Left ventricle myocardium superior (tissue), 1 donor: ENCODE data around the gene PDIK1L. TPM values are rescaled to one million over a fixed set of nuclear protein-coding genes. Genes with fewer than 3 reads are reported as not detected.
A peak's percentile ranks its signal among the peaks of the same experiment; 100 is the strongest.

ENCODE experiments used
- ATAC-seq: fragments of 200-7000 bp; cut with Tn5 transposase; one replicate; pipeline ENCODE4 v1.9.1; 2020; ENCODE audit warnings: mild to moderate bottlenecking, moderate library complexity
- DNase-seq: peaks from one replicate; pipeline ENCODE4 v3.0.0-alpha.2; 2020
- intact Hi-C: fragments of 100-400 bp; cut with micrococcal nuclease; formaldehyde crosslinking; loops from one replicate; pipeline ENCODE4 v1.11.0; 2022
- total RNA-seq: library from RNA; stranded (reverse); fragmentation: NEBNext Ultra II Directional; extraction: Animal tissue kit (Norgen Biotek cat#: 25700); gene quantifications from one replicate; pipeline ENCODE4 v1.2.1, GENCODE V29; 2021
- donor health status: DM: no; HTN: yes; CAD: no; lungs with severe emphysema.

The PDIK1L gene
- total RNA-seq, 1 donor from 2014 or later: 7.0 TPM

DNA sequence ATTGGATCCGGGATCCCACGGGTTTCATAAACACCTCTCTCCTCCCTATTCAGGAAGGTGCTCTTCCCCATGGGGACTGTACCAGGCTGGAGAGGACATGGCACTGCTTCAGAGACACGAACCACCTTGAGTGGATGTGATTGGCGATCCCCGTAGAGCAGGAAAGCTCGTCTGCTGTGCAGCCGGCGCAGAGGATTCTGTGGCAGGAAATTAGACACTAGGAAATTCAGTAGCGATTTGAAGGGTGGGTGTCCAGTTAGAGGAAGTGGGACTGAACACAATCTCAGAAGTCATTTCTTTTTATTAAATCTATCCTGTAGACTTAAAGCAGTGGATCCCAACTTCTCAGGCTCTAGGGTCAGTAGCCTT is 767 bp downstream of the PDIK1L start:
- peak; percentile 8 for ATAC-seq
- DNase-seq: no peak
- intact Hi-C loops: no loop called here

DNA sequence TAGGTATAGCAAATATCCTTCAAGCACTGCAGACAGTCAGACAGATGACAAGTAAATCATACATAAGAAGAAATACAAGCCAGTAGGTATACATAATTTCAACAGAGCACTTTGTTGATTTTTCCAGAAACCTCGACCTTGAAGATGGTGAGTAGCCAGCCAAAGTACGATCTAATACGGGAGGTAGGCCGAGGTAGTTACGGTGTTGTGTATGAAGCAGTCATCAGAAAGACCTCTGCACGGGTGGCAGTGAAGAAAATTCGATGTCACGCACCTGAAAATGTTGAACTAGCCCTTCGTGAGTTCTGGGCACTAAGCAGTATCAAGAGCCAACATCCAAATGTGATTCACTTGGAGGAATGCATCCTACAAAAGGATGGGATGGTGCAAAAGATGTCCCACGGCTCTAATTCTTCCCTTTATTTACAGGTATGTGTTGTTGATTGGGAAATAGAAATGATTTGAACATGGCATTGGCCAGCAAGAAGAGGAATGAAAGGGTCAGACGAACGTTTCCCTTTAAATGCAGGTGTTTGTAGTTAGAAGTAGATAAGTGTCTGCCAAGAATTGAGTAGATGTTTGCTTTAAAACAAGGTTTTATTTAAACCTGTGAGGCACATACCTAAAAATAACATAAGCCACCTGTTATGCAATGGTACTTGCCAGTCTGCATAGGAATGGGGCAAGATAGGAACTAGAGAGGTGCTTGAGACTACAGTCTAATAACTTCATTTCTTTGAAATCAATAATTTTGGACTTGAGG is 2.7 kb downstream of the PDIK1L start:
- no peak for DNase-seq
- peak; percentile 5 for ATAC-seq
- intact Hi-C loops: no loop called here

DNA sequence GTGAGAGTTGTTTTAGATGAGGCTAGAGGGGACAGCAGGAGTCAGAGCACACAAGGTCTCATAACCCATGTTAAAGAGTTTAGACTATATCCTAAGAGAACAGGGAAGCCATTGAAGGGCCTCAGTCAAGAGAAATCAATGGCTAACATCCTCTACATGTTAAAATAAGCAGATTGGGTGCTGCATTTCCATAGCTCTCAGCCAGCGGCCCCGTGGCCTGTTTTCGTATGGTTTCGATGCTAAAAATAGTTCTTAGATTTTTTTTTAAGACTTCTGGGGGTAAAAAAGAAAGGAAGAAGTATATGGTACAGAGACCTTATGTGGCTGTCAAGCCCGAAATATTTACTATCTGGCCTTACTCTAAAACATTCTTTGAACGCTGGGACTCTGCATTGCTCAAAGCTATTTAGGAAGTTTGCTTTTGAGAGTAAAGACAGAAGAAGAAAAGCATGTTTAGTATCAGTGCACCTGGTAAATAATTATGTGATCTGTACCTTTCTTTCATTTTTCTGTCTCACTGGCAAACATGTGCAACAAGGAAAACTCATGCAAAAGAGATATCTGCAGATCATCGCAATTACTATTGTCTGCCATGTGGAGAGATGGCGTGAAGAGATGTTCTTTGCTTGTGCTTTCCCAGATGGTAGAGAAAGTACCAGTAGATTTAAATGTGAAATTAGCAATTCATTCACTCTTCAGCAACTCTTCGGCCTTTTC is 8.4 kb downstream of the PDIK1L start:
- intact Hi-C loops: no loop called here
- no peak for DNase-seq

DNA sequence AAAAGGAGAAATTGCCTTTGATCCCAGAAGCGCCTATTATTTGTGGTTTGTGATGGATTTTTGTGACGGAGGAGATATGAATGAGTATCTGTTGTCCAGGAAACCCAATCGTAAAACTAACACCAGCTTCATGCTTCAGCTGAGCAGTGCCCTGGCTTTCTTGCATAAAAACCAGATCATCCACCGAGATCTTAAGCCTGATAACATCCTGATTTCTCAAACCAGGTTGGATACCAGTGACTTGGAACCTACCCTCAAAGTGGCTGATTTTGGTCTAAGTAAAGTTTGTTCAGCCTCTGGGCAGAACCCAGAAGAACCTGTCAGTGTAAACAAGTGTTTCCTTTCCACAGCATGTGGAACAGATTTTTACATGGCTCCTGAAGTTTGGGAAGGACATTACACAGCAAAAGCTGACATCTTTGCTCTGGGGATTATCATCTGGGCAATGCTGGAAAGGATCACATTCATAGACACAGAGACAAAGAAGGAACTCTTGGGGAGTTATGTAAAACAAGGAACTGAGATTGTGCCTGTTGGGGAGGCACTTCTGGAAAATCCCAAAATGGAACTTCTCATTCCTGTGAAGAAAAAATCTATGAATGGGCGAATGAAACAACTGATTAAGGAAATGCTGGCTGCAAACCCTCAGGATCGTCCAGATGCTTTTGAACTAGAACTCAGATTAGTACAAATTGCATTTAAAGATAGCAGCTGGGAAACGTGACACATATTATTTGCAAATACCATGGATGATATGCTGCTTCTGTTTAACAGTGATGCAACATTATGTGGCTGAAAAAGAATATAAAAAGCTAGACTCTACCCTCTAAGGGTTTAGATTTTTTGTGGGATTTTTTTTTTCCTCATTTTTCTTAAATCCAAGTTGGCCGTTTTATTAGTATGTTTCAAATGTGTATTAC is 10.5 kb downstream of the PDIK1L start:
- DNase-seq (no peak), ATAC-seq (peak; percentile 39)
- intact Hi-C loops: no loop called here

More for the DNA sequence above, 8.4 kb downstream of the PDIK1L start:
- ATAC-seq: no peak

DNA sequence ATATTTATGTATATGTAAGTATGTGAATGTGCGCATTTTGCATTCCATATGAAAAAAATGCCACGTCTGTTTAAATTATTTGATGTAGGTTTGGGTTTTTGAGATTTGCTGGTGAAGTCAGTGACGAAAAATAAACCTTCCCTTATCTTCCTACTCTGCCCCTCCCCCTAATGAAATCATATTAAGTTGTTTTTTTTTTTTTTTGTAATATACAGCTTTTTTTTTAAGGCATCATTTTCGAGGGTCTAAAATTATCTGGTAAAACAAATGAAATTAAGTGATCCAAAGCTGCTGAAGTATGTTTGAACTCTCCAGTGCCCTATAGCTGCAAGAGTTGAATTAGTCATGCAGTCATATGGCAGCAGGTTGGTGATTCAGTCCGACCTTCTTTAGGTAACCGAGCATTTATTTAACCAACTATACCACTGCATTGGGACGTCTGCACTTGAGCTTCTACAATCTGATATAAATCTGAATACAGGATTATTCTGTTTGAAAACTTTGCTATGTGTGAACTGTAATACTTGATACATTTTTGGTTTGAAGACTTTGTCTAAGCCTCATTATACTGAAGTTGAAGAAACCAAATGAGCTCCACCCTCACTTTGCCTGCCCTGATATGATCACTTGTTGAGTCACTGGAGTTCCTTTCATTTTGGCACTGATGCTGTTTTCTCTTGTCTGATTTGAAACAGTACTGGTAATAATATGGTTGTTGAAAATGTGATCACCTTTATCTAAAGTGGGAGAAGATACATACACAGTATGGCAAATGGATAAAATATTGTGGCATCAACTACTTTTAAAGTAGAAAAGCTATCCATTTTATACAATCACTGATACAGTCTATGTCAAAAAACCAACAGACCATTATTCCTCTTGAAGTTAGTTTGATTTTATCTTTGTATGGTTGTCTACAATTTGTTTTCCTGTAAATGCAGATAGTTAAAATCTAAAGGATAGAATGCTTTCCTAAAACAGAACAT is 11.7 kb downstream of the PDIK1L start:
- no peak for DNase-seq

GRCh38 chr1:26124418-26125331 is 13.1 kb downstream of the PDIK1L start:
- ATAC-seq (no peak), DNase-seq (no peak)
- intact Hi-C loops: no loop called here

More for the DNA sequence above, 11.7 kb downstream of the PDIK1L start:
- ATAC-seq: peak; percentile 17
- intact Hi-C loops: no loop called here

GRCh38 chr1:26125382-26125781 is 13.8 kb downstream of the PDIK1L start:
- intact Hi-C loops: no loop called here
- ATAC-seq: no peak
- DNase-seq: no peak

GRCh38 chr1:26125946-26126320 is 14.3 kb downstream of the PDIK1L start:
- no peak for ATAC-seq
- DNase-seq: no peak
- intact Hi-C loops: no loop called here

- intact Hi-C loops: no loop called here
- ATAC-seq: peak; percentile 59
- no peak for DNase-seq
Observed at GRCh38 chr1:26126321-26127084, 14.9 kb downstream of the PDIK1L start.

- no peak for DNase-seq
- peak; percentile 56 for ATAC-seq
- intact Hi-C loops: no loop called here
Observed at GRCh38 chr1:26127235-26128163, 15.9 kb downstream of the PDIK1L start.

GRCh38 chr1:26129778-26130177 is 18.2 kb downstream of the PDIK1L start:
- no peak for ATAC-seq
- DNase-seq: no peak
- intact Hi-C loops: no loop called here

GRCh38 chr1:26130695-26131094 is 19.1 kb downstream of the PDIK1L start:
- DNase-seq: no peak
- intact Hi-C loops: no loop called here
- ATAC-seq: no peak

DNA sequence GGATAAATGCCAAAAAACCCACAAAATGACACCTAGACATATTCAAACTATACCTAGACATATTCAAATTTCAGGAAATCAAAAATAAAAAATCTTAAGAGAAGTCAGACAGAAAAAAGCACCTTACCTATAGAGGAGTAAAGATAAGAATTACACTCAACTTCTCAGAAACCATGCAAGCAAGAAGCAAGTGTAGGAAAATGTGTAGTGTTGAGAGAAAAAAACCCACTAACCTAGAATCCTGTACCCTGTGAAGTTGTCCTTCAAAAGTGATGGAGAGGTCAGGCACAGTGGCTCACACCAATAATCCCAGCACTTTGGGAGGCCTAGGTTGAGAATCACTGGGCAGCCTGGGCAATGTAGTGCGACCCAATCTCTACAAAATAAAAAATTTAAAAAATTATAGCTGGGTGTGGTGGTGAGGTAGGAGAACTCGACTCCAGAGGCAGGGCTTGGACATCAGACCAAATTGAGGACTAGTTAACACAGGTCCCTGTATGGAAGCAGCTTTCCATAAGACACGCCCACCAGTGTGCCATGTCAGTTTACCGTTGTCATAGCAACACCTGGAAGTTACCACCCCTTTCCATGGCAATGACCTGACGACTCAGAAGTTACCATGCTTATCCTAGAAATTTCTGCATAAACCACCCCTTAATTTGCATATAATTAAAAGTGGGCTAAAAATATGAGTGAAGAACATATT is 20.7 kb downstream of the PDIK1L start:
- ATAC-seq (no peak), DNase-seq (no peak)
- intact Hi-C loops: no loop called here

DNA sequence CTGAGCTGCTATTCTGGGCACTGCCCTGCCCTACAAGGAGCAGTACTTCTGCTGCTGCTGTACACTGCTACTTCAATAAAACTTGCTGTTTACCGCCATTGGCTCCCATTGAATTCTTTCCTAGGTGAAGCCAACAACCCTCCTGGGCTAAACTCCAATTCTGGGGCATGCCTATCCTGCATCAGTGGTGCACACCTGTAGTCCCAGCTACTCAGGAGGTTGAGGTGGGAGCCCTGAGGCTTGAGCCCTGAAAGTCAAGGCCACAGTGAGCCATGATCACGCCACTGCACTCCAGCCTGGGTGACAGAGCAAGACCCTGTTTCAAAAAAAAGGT is 21.2 kb downstream of the PDIK1L start:
- ATAC-seq (no peak), DNase-seq (no peak)
- intact Hi-C loops: no loop called here

- ATAC-seq (no peak), DNase-seq (no peak)
- intact Hi-C loops: no loop called here
Observed at GRCh38 chr1:26134466-26134865, 22.8 kb downstream of the PDIK1L start.
